HepG2 (cell line): Measurements from ENCODE around the gene POC1A. TPM values are rescaled to one million over a fixed set of nuclear protein-coding genes. Genes with fewer than 3 reads are reported as not detected.

Experiments
- ATAC-seq: fragments of 200-7000 bp; cut with Tn5 transposase; 3 replicates; pipeline ENCODE4 v1.9.1; 2020; ENCODE audit warnings: mild to moderate bottlenecking, moderate library complexity
- BruUV-seq: library from RNA; stranded (reverse); fragments of 400-500 nt; replicated peaks from 2 replicates; lab custom pipeline; 2021; lab: Mats Ljungman, UMichigan
- CTCF ChIA-PET: fragments of 300-600 bp; formaldehyde crosslinking; extraction: SDS; loops from one replicate; lab custom pipeline; 2021; ENCODE audit warnings: low total read pairs, inconsistent platforms, low intra/inter-chr PET ratio; lab: Yijun Ruan, JAX
- POLR2A ChIA-PET: fragments of 350-600 bp; sonication (Branson Sonifier 250); formaldehyde crosslinking; loops from one replicate; lab custom pipeline; 2020; ENCODE audit warnings: antibody characterized with exemption, inconsistent platforms; lab: Yijun Ruan, JAX
- DNase-seq: peaks from one replicate; pipeline ENCODE4 v3.0.0-alpha.2; 2015; ENCODE audit warnings: low spot score
- FAIRE-seq: peaks from 3 replicates; lab custom pipeline; 2011; peaks lifted over from hg19 to GRCh38; lab: Jason Lieb, UNC
- H2AFZ ChIP-seq: one replicate; pipeline ENCODE4 v1.6.1; 2011; ENCODE audit warnings: low read length, inconsistent platforms
- H3K27ac ChIP-seq: fragments of 300-600 bp; 3 replicates; pipeline ENCODE4 v1.8.0; 2011; ENCODE audit warnings: mixed run types, mild to moderate bottlenecking, mixed read lengths, low read length, inconsistent platforms; ENCODE audit not compliant: insufficient read depth; ENCODE audit errors: extremely low read length
- H3K27me3 ChIP-seq, 2 experiments: fragments of 200-600 bp in 1 of 2; 2 replicates in 1 of 2; 3 replicates in 1 of 2; pipeline versions ENCODE4 v1.6.0 to v1.8.0; 2011; ENCODE audit warnings: low read length in 2 of 2, mild to moderate bottlenecking in 2 of 2, moderate library complexity in 2 of 2, inconsistent platforms in 1 of 2; ENCODE audit not compliant: insufficient read depth in 2 of 2, control insufficient read depth in 1 of 2
- H3K36me3 ChIP-seq, 2 experiments: fragments of 200-600 bp in 1 of 2; replicated peaks in 1 of 2; 2 replicates in 1 of 2; 3 replicates in 1 of 2; pipeline versions ENCODE4 v1.5.1 to v1.8.0; 2011; ENCODE audit warnings: low read length in 2 of 2, inconsistent platforms in 1 of 2; ENCODE audit not compliant: insufficient read depth in 2 of 2, control insufficient read depth in 1 of 2
- H3K4me1 ChIP-seq: 2 replicates; pipeline ENCODE4 v1.5.1; 2012; ENCODE audit warnings: low read length, inconsistent platforms; ENCODE audit not compliant: insufficient read depth
- H3K4me2 ChIP-seq: 2 replicates; pipeline ENCODE4 v1.6.0; 2011; ENCODE audit warnings: low read depth, low read length, inconsistent platforms
- H3K4me3 ChIP-seq, 3 experiments: fragments of 200-600 bp in 1 of 3; sonication (generic), shearing (Covaris generic) in 1 of 3; replicated peaks in 1 of 3; 2 replicates each; pipeline ENCODE4 v1.5.1; 2011 to 2016; ENCODE audit warnings: low read length in 3 of 3, inconsistent platforms in 2 of 3, low read depth in 2 of 3, mild to moderate bottlenecking in 2 of 3, control low read depth in 1 of 3, mixed read lengths in 1 of 3; ENCODE audit not compliant: insufficient read depth in 1 of 3
- H3K79me2 ChIP-seq: one replicate; pipeline ENCODE4 v1.6.1; 2011; ENCODE audit warnings: low read length, inconsistent platforms; ENCODE audit not compliant: insufficient read depth
- H3K9ac ChIP-seq: 2 replicates; pipeline ENCODE4 v1.6.0; 2011; ENCODE audit warnings: mild to moderate bottlenecking, low read depth, low read length, inconsistent platforms; ENCODE audit not compliant: insufficient read depth
- H3K9me3 ChIP-seq: 2 replicates; pipeline ENCODE4 v1.5.1; 2012; ENCODE audit warnings: mild to moderate bottlenecking, low read length
- H4K20me1 ChIP-seq: 2 replicates; pipeline ENCODE4 v1.6.0; 2011; ENCODE audit warnings: inconsistent platforms, mild to moderate bottlenecking, low read length, moderate library complexity; ENCODE audit not compliant: insufficient read depth
- AKAP8 ChIP-seq: sonication (generic); formaldehyde crosslinking; IDR thresholded peaks from 2 replicates; pipeline ENCODE4 v1.5.1; 2020; ENCODE audit warnings: mild to moderate bottlenecking, missing genetic modification reagents
- DMAP1 ChIP-seq: IDR thresholded peaks from 2 replicates; pipeline ENCODE4 v1.6.1; 2016
- EED ChIP-seq: sonication (generic); formaldehyde crosslinking; IDR thresholded peaks from 2 replicates; pipeline ENCODE4 v1.5.0; 2020; ENCODE audit warnings: mild to moderate bottlenecking, missing genetic modification reagents
- FOXK1 ChIP-seq: sonication (generic); formaldehyde crosslinking; IDR thresholded peaks from 2 replicates; pipeline ENCODE4 v1.4.0; 2020; ENCODE audit warnings: low read depth, missing genetic modification reagents, borderline replicate concordance
- HNRNPL ChIP-seq: fragments of 200-400 bp; formaldehyde crosslinking; IDR thresholded peaks from 2 replicates; pipeline ENCODE4 v1.6.1; 2017; ENCODE audit warnings: mild to moderate bottlenecking, low read depth, low read length
- KLF16 ChIP-seq, 2 experiments: sonication (generic) in 1 of 2; formaldehyde crosslinking in 1 of 2; IDR thresholded peaks; 2 replicates each; pipeline versions ENCODE4 v1.6.1 to v1.8.0; 2016 to 2023; ENCODE audit warnings: missing genetic modification reagents in 2 of 2, missing compliant biosample characterization in 1 of 2
- MYC ChIP-seq: sonication (generic); formaldehyde crosslinking; IDR thresholded peaks from 2 replicates; pipeline ENCODE4 v1.9.0; 2021; ENCODE audit warnings: missing genetic modification reagents, borderline replicate concordance
- NFKBIZ ChIP-seq: IDR thresholded peaks from 2 replicates; pipeline ENCODE4 v1.6.1; 2018; ENCODE audit warnings: missing genetic modification reagents, missing compliant biosample characterization
- NR2F6 ChIP-seq, 2 experiments: IDR thresholded peaks; 2 replicates each; pipeline ENCODE4 v1.6.1; 2016; ENCODE audit warnings: antibody characterized with exemption in 1 of 2, mild to moderate bottlenecking in 1 of 2
- PAF1 ChIP-seq: IDR thresholded peaks from 2 replicates; pipeline ENCODE4 v1.6.1; 2016; ENCODE audit warnings: missing genetic modification reagents, missing compliant biosample characterization
- POLR2AphosphoS5 ChIP-seq: IDR thresholded peaks from 2 replicates; pipeline ENCODE4 v1.6.1; 2012; ENCODE audit warnings: low read depth, low read length
- RBM39 ChIP-seq: fragments of 200-400 bp; formaldehyde crosslinking; IDR thresholded peaks from one replicate; pipeline ENCODE4 v1.6.1; 2018; ENCODE audit warnings: antibody characterized with exemption, mild to moderate bottlenecking, low read depth, low read length; ENCODE audit not compliant: poor library complexity, severe bottlenecking
- RFXAP ChIP-seq: sonication (generic); formaldehyde crosslinking; IDR thresholded peaks from 2 replicates; pipeline ENCODE4 v1.4.0; 2020; ENCODE audit warnings: missing genetic modification reagents, borderline replicate concordance
- RORA ChIP-seq: sonication (generic); formaldehyde crosslinking; IDR thresholded peaks from 2 replicates; pipeline ENCODE4 v1.5.0; 2020; ENCODE audit warnings: mild to moderate bottlenecking, missing genetic modification reagents, moderate library complexity
- RXRB ChIP-seq: IDR thresholded peaks from 2 replicates; pipeline ENCODE4 v1.6.1; 2016; ENCODE audit warnings: borderline replicate concordance, missing genetic modification reagents, missing compliant biosample characterization
- SMAD3 ChIP-seq: sonication (generic); formaldehyde crosslinking; IDR thresholded peaks from 2 replicates; pipeline ENCODE4 v1.4.0; 2020; ENCODE audit warnings: missing genetic modification reagents
- SOX5 ChIP-seq: IDR thresholded peaks from 2 replicates; pipeline ENCODE4 v1.6.1; 2016; ENCODE audit warnings: borderline replicate concordance
- XRCC5 ChIP-seq: fragments of 200-400 bp; formaldehyde crosslinking; optimal IDR thresholded peaks from 2 replicates; pipeline ENCODE3; 2017; ENCODE audit warnings: mild to moderate bottlenecking, low read length
- ZBTB3 ChIP-seq: sonication (generic); formaldehyde crosslinking; IDR thresholded peaks from 2 replicates; pipeline ENCODE4 v1.4.0; 2020; ENCODE audit warnings: low read depth, mild to moderate bottlenecking, moderate library complexity, missing genetic modification reagents, borderline replicate concordance
- ZFP62 ChIP-seq: sonication (generic); formaldehyde crosslinking; IDR thresholded peaks from 2 replicates; pipeline ENCODE4 v1.4.0; 2020; ENCODE audit warnings: missing genetic modification reagents
- ZFY ChIP-seq: sonication (generic); formaldehyde crosslinking; IDR thresholded peaks from 2 replicates; pipeline ENCODE4 v1.4.0; 2020; ENCODE audit warnings: missing genetic modification reagents
- ZNF660 ChIP-seq: sonication (generic); formaldehyde crosslinking; IDR thresholded peaks from 2 replicates; pipeline ENCODE4 v1.5.1; 2020; ENCODE audit warnings: mild to moderate bottlenecking, low read depth, missing genetic modification reagents, borderline replicate concordance
- ZNF773 ChIP-seq: sonication (generic); formaldehyde crosslinking; IDR thresholded peaks from 2 replicates; pipeline ENCODE4 v1.4.0; 2020; ENCODE audit warnings: missing genetic modification reagents, borderline replicate concordance
- WGBS: methylation state at CpG from one replicate; pipeline ENCODE4 v1.1.6; 2017; ENCODE audit warnings: low lambda C conversion rate; 5-methylcytosine and 5-hydroxymethylcytosine counted together
- in situ Hi-C: cut with HindIII; loops from 2 replicates; pipeline ENCODE4 v1.10.0; 2017; ENCODE audit warnings: low pct_unique_long_range_greater_than_20kb; ENCODE audit not compliant: extremely low pct_ligation_motif_present
- intact Hi-C: fragments of 100-400 bp; cut with micrococcal nuclease; formaldehyde crosslinking; loops from one replicate; pipeline ENCODE4 v1.10.0; 2022; ENCODE audit not compliant: unreplicated experiment
- polyA plus RNA-seq, 8 experiments: library from polyadenylated mRNA; depleted of rRNA in 3 of 8; stranded (reverse) in 7 of 8; unstranded in 1 of 8; fragments of >200 nt; fragmentation: Illumina TruSeq in 4 of 8; extraction: Trizol in 4 of 8; gene quantifications; 2 replicates each; pipeline versions ENCODE4 v1.2.1 to v1.2.3, GENCODE V29; 2011 to 2016; ENCODE audit warnings: low read depth in 4 of 8, missing spikeins in 1 of 8, mixed read lengths in 1 of 8; ENCODE audit not compliant: insufficient read depth in 1 of 8
- total RNA-seq, 5 experiments: library from RNA; depleted of rRNA; stranded (reverse); fragments of >200 nt; fragmentation: Illumina TruSeq; extraction: Trizol; gene quantifications; 2 replicates each; pipeline ENCODE4 v1.2.3, GENCODE V29; 2016; ENCODE audit warnings: low read depth in 1 of 5
- TF ChIP-seq, protein P1 (sequence below): IDR thresholded peaks from 2 replicates; pipeline ENCODE4 v1.6.1; 2016; ENCODE audit warnings: missing biosample characterization, missing genetic modification reagents, low read depth

POC1A gene
- total and polyA plus RNA-seq, 2 of the 13 experiments (the other 11 are each of a cell fraction or from before 2014, with no cell fraction given), result 14.6 to 20.0 TPM

DNA sequence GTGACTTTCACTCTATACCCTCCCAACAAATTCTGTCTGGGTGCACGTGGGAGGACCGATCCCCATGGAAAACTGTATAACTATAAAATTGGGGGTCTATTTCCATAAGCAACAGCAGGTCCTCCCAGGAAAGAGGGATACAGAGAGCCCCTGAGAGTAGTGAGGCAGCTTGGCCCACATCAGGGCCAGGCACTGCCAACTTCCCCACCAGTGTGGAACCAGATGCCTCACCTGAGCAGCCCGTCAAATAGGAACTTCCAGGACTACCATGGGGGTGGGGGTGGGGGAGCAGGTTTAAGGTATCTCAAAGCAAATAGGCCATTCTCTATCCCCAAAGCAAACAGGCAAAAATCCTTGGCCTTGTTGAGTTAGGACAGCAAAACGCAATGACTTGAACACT lies 64.5 kb downstream of the POC1A start (continued):
- no peak for TF ChIP-seq ZFP62 (CRISPR knock-in tag)
- TF ChIP-seq PAF1 (CRISPR knock-in tag), result no peak
- TF ChIP-seq, protein P1, sequence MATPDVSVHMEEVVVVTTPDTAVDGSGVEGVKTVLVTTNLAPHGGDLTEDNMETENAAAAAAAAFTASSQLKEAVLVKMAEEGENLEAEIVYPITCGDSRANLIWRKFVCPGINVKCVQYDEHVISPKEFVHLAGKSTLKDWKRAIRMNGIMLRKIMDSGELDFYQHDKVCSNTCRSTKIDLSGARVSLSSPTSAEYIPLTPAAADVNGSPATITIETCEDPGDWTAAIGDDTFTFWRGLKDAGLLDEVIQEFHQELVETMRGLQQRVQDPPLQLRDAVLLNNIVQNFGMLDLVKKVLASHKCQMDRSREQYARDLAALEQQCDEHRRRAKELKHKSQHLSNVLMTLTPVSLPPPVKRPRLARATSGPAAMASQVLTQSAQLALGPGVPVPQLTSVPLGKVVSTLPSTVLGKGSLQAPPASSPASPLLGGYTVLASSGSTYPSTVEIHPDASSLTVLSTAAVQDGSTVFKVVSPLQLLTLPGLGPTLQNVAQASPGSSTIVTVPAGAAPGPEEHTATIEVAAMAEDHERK (CRISPR knock-in tag), result no peak
- TF ChIP-seq AKAP8 (CRISPR knock-in tag), result no peak
- no peak for TF ChIP-seq ZNF773 (CRISPR knock-in tag)
- no peak for TF ChIP-seq POLR2AphosphoS5
- TF ChIP-seq KLF16 (CRISPR knock-in tag; IDR thresholded peaks at IDR 0.05), result no peak
- no peak for TF ChIP-seq FOXK1 (CRISPR knock-in tag)

DNA sequence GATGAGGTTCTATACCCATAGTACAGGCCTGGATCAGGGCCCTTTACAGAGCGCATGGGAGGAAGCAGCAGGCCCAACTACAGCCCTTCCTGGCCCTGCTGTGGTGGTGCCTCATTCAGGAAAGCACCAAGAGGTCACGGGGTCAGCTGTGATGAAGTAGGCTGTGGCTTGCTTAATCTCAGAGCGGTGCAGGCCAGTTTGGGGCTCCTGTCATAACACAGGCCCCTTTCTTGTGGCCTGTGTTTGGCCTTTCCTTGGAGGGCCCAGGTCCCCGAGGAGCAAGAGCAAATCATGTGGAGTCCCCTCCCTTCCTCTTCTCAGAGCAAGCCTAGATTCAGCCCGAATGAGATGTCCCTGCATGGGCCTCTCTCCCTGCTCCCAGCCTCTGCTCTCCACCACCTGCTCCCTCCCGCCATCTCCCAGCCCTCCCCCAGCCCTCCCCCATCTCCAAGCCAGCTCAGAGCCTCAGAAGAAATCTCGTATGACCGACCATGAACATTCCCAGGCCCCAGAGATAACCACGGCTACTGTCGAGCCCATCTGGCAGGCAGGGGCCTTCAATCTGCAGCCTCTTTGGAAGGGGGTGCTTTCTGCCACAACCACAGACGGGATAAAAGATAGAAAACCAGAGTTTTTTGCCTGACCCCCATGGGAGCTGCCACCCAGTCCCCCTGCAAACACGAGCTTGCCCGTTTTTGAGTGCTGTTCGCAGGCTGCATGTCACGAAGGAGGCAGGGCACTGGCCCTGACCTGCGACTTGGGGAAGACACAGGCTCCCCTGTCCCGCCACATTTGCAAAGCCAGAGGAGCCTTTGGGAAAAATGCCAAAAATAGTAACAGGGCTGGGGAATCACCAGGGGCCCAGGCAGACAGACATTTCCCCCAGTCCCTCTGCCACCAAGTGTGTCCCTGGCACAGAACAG lies 65.5 kb downstream of the POC1A start:
- ChIA-PET POLR2A (no interaction called here), CTCF (no interaction called here)
- in situ Hi-C loops (no loop called here), intact Hi-C loops (no loop called here)
- H4K20me1 ChIP-seq, result no peaks in the 10 kb centered on the region
- BruUV-seq, result no TSS peak
- peak; percentile 40 for ATAC-seq
- DNase-seq, result peak; percentile 22
- H3K36me3 ChIP-seq, result 0 out of 5 replicates have a peak, but pooled peaks cover 0 to 5% of the 10 kb centered on the region in 2 experiments
- no peaks in the 10 kb centered on the region for H3K79me2 ChIP-seq
- H2AFZ ChIP-seq, result no peak overlapping the region
- no peaks in the 10 kb centered on the region for H3K27me3 ChIP-seq
- H3K4me2 ChIP-seq, result no peak overlapping the region
- no peak for FAIRE-seq
- 76% methylated on average over 16 of the region's 17 CpGs for WGBS
- H3K4me3 ChIP-seq, result no peak overlapping the region
- no peak overlapping the region for H3K27ac ChIP-seq
- H3K4me1 ChIP-seq, result peaks cover 55% of the 10 kb centered on the region
- H3K9ac ChIP-seq, result no peak overlapping the region
- H3K9me3 ChIP-seq, result no peaks in the 10 kb centered on the region
- TF ChIP-seq ZFP62 (CRISPR knock-in tag) (no peak), ZFY (CRISPR knock-in tag) (peak; percentile 37; the same call in 1 of the 2 replicates), RFXAP (CRISPR knock-in tag) (no peak), RORA (CRISPR knock-in tag) (no peak), SMAD3 (CRISPR knock-in tag) (no peak), MYC (no peak), EED (CRISPR knock-in tag) (no peak), HNRNPL (no peak), NFKBIZ (CRISPR knock-in tag) (no peak), DMAP1 (no peak), ZBTB3 (no peak), RBM39 (no peak), RXRB (CRISPR knock-in tag) (no peak), ZNF660 (CRISPR knock-in tag) (no peak), SOX5 (CRISPR knock-in tag) (no peak), XRCC5 (peak; percentile 26), NR2F6 (IDR thresholded peaks at IDR 0.05) (peak; percentile 72), NR2F6 (CRISPR knock-in tag; IDR thresholded peaks at IDR 0.05) (peak; percentile 75)
